WTC11 (cell line): ENCODE measurements around the gene RPL31. TPM values are rescaled to one million over a fixed set of nuclear protein-coding genes. Genes with fewer than 3 reads are reported as not detected.

Experiments used
- ATAC-seq: fragments of 200-7000 bp; cut with Tn5 transposase; 2 replicates; pipeline ENCODE4 v1.10.0; 2021; ENCODE audit warnings: mild to moderate bottlenecking, moderate library complexity
- CTCF ChIA-PET: fragments of 300-600 bp; sonication (Branson Sonifier 250); formaldehyde crosslinking; loops from one replicate; lab custom pipeline; 2021; ENCODE audit warnings: antibody characterized with exemption; lab: Charles Lee
- POLR2A ChIA-PET: fragments of 350-600 bp; sonication (Branson Sonifier 250); formaldehyde crosslinking; loops from one replicate; lab custom pipeline; 2021; ENCODE audit warnings: antibody characterized with exemption; lab: Charles Lee
- DNase-seq: peaks from one replicate; pipeline ENCODE4 v3.0.0; 2021; ENCODE audit warnings: low spot score
- H3K27ac Mint-ChIP-seq: 2 replicates; pipeline ENCODE4 v1.8.0; 2021; ENCODE audit warnings: mixed read lengths
- H3K27me3 Mint-ChIP-seq: 2 replicates; pipeline ENCODE4 v1.8.0; 2021; ENCODE audit warnings: low read depth, mild to moderate bottlenecking, moderate library complexity, mixed read lengths
- H3K36me3 Mint-ChIP-seq: 2 replicates; pipeline ENCODE4 v1.8.0; 2021; ENCODE audit warnings: mixed read lengths
- H3K4me1 Mint-ChIP-seq: 2 replicates; pipeline ENCODE4 v1.8.0; 2022; ENCODE audit warnings: mixed read lengths
- H3K4me3 Mint-ChIP-seq: 2 replicates; pipeline ENCODE4 v1.8.0; 2021; ENCODE audit warnings: mild to moderate bottlenecking, moderate library complexity, mixed read lengths
- H3K9me3 Mint-ChIP-seq: 2 replicates; pipeline ENCODE4 v1.8.0; 2021; ENCODE audit warnings: mixed read lengths
- ATF3 ChIP-seq: sonication (generic); formaldehyde crosslinking; conservative IDR thresholded peaks from 2 replicates; pipeline ENCODE4 v1.8.1; 2022; ENCODE audit warnings: mild to moderate bottlenecking, missing genetic modification reagents
- CREB1 ChIP-seq: sonication (generic); formaldehyde crosslinking; IDR thresholded peaks from 2 replicates; pipeline ENCODE4 v1.8.0; 2023; ENCODE audit warnings: mild to moderate bottlenecking, missing genetic modification reagents
- E2F4 ChIP-seq: sonication (generic); formaldehyde crosslinking; IDR thresholded peaks from 2 replicates; pipeline ENCODE4 v1.8.1; 2022; ENCODE audit warnings: low read depth, mild to moderate bottlenecking, moderate library complexity, missing genetic modification reagents, borderline replicate concordance
- ELF4 ChIP-seq: sonication (generic); formaldehyde crosslinking; IDR thresholded peaks from 2 replicates; pipeline ENCODE4 v1.8.1; 2022; ENCODE audit warnings: low read depth, mild to moderate bottlenecking, moderate library complexity, missing genetic modification reagents
- ESRRA ChIP-seq: sonication (generic); formaldehyde crosslinking; IDR thresholded peaks from 2 replicates; pipeline ENCODE4 v1.8.1; 2022; ENCODE audit warnings: mild to moderate bottlenecking, missing genetic modification reagents, borderline replicate concordance
- ETV6 ChIP-seq: sonication (generic); formaldehyde crosslinking; IDR thresholded peaks from 2 replicates; pipeline ENCODE4 v1.8.1; 2022; ENCODE audit warnings: mild to moderate bottlenecking, missing genetic modification reagents
- GTF2I ChIP-seq: fragments of 250-450 bp; sonication (Bioruptor Pico); conservative IDR thresholded peaks from 2 replicates; pipeline ENCODE4 v1.4.0; 2021; ENCODE audit warnings: mild to moderate bottlenecking
- KAT7 ChIP-seq: sonication (generic); formaldehyde crosslinking; IDR thresholded peaks from 2 replicates; pipeline ENCODE4 v1.8.1; 2023; ENCODE audit warnings: missing genetic modification reagents, mild to moderate bottlenecking, borderline replicate concordance
- MXD4 ChIP-seq: fragments of 250-450 bp; sonication (Bioruptor Pico); IDR thresholded peaks from 2 replicates; pipeline ENCODE4 v1.8.0; 2021; ENCODE audit warnings: mild to moderate bottlenecking, moderate library complexity, borderline replicate concordance
- NFYB ChIP-seq: sonication (generic); formaldehyde crosslinking; conservative IDR thresholded peaks from 2 replicates; pipeline ENCODE4 v1.8.0; 2022; ENCODE audit warnings: low read depth, missing genetic modification reagents
- NR1H2 ChIP-seq: sonication (generic); formaldehyde crosslinking; IDR thresholded peaks from 2 replicates; pipeline ENCODE4 v1.9.0; 2021; ENCODE audit warnings: mild to moderate bottlenecking, moderate library complexity, missing genetic modification reagents
- SOX15 ChIP-seq: fragments of 250-450 bp; sonication (Bioruptor Pico); IDR thresholded peaks from 2 replicates; pipeline ENCODE4 v1.9.0; 2021; ENCODE audit warnings: mild to moderate bottlenecking
- TCF7 ChIP-seq: sonication (generic); formaldehyde crosslinking; IDR thresholded peaks from 2 replicates; pipeline ENCODE4 v1.8.0; 2022; ENCODE audit warnings: mild to moderate bottlenecking, low read depth, missing genetic modification reagents, moderate library complexity
- TEAD4 ChIP-seq: sonication (generic); formaldehyde crosslinking; IDR thresholded peaks from 2 replicates; pipeline ENCODE4 v1.8.0; 2022; ENCODE audit warnings: mild to moderate bottlenecking, missing genetic modification reagents
- TP53 ChIP-seq: sonication (generic); formaldehyde crosslinking; IDR thresholded peaks from 2 replicates; pipeline ENCODE4 v1.8.1; 2023; ENCODE audit warnings: mild to moderate bottlenecking, missing genetic modification reagents
- ZNF138 ChIP-seq: sonication (generic); formaldehyde crosslinking; conservative IDR thresholded peaks from 2 replicates; pipeline ENCODE4 v1.8.1; 2022; ENCODE audit warnings: mild to moderate bottlenecking, moderate library complexity, missing genetic modification reagents
- ZNF317 ChIP-seq: sonication (generic); formaldehyde crosslinking; IDR thresholded peaks from 2 replicates; pipeline ENCODE4 v1.8.1; 2023; ENCODE audit warnings: low read depth, mild to moderate bottlenecking, moderate library complexity, missing genetic modification reagents, borderline replicate concordance
- total RNA-seq: library from RNA; stranded (reverse); gene quantifications from 3 replicates; pipeline ENCODE4 v1.2.3, GENCODE V29; 2021
- TF ChIP-seq, protein P1 (sequence below): fragments of 200-600 bp; IDR thresholded peaks from 2 replicates; pipeline ENCODE4 v1.8.0; 2022; ENCODE audit warnings: antibody characterized with exemption
- TF ChIP-seq, protein P2 (sequence below): sonication (generic); formaldehyde crosslinking; IDR thresholded peaks from 2 replicates; pipeline ENCODE4 v1.8.0; 2022; ENCODE audit warnings: missing genetic modification reagents
- TF ChIP-seq, protein P3 (sequence below): sonication (generic); formaldehyde crosslinking; IDR thresholded peaks from 2 replicates; pipeline ENCODE4 v1.8.1; 2023; ENCODE audit warnings: mild to moderate bottlenecking, moderate library complexity, missing genetic modification reagents
- TF ChIP-seq, protein P4 (sequence below): sonication (generic); formaldehyde crosslinking; IDR thresholded peaks from 2 replicates; pipeline ENCODE4 v1.8.0; 2023; ENCODE audit warnings: missing genetic modification reagents, mild to moderate bottlenecking, borderline replicate concordance

RPL31 gene
- total RNA-seq, 1 experiment from 2014 or later: 1,590 TPM

DNA sequence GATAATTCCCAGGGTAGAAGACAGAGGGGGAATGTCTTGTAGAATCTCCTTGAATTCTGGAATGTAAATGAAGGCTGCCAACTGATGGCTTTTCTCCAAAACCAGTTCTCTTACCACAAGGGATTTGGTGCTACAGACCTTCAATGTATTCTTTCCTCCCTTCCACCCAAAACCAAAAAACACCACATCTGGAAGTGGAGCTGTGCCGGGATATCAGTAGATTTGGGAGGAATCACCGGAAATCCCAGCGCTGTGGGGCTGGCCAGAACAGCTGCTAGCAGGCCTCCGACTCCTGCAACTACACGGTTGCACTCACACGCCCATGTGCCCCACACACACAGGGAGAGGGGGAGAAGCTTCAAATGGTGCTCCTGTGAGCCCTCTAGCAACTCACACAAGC lies 45.7 kb downstream of the RPL31 start:
- no peak for DNase-seq
- POLR2A ChIA-PET: interaction anchor here (0.5 kb wide), 1 partner anchor 39 kb away, joined by 3 read pairs; no protein-coding TSS in a partner anchor
- no peak overlapping the region for H3K4me3 Mint-ChIP-seq
- TF ChIP-seq, protein P1, sequence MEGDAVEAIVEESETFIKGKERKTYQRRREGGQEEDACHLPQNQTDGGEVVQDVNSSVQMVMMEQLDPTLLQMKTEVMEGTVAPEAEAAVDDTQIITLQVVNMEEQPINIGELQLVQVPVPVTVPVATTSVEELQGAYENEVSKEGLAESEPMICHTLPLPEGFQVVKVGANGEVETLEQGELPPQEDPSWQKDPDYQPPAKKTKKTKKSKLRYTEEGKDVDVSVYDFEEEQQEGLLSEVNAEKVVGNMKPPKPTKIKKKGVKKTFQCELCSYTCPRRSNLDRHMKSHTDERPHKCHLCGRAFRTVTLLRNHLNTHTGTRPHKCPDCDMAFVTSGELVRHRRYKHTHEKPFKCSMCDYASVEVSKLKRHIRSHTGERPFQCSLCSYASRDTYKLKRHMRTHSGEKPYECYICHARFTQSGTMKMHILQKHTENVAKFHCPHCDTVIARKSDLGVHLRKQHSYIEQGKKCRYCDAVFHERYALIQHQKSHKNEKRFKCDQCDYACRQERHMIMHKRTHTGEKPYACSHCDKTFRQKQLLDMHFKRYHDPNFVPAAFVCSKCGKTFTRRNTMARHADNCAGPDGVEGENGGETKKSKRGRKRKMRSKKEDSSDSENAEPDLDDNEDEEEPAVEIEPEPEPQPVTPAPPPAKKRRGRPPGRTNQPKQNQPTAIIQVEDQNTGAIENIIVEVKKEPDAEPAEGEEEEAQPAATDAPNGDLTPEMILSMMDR: no peak
- TF ChIP-seq TCF7 (no peak), ATF3 (no peak), TEAD4 (no peak), NR1H2 (CRISPR knock-in tag) (no peak), ZNF138 (CRISPR knock-in tag) (no peak), E2F4 (CRISPR knock-in tag) (no peak), SOX15 (CRISPR knock-in tag) (no peak), ZNF317 (CRISPR knock-in tag) (no peak)
- TF ChIP-seq, protein P2, sequence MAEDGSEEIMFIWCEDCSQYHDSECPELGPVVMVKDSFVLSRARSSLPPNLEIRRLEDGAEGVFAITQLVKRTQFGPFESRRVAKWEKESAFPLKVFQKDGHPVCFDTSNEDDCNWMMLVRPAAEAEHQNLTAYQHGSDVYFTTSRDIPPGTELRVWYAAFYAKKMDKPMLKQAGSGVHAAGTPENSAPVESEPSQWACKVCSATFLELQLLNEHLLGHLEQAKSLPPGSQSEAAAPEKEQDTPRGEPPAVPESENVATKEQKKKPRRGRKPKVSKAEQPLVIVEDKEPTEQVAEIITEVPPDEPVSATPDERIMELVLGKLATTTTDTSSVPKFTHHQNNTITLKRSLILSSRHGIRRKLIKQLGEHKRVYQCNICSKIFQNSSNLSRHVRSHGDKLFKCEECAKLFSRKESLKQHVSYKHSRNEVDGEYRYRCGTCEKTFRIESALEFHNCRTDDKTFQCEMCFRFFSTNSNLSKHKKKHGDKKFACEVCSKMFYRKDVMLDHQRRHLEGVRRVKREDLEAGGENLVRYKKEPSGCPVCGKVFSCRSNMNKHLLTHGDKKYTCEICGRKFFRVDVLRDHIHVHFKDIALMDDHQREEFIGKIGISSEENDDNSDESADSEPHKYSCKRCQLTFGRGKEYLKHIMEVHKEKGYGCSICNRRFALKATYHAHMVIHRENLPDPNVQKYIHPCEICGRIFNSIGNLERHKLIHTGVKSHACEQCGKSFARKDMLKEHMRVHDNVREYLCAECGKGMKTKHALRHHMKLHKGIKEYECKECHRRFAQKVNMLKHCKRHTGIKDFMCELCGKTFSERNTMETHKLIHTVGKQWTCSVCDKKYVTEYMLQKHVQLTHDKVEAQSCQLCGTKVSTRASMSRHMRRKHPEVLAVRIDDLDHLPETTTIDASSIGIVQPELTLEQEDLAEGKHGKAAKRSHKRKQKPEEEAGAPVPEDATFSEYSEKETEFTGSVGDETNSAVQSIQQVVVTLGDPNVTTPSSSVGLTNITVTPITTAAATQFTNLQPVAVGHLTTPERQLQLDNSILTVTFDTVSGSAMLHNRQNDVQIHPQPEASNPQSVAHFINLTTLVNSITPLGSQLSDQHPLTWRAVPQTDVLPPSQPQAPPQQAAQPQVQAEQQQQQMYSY (CRISPR knock-in tag): no peak
- TF ChIP-seq, all 79 proteins: peak for 0
- Mint-ChIP-seq H3K27ac (no peak overlapping the region), H3K36me3 (peaks cover 43% of the 10 kb centered on the region), H3K9me3 (peaks cover 9% of the 10 kb centered on the region), H3K27me3 (no peaks in the 10 kb centered on the region), H3K4me1 (peaks cover 34% of the 10 kb centered on the region)
- ATAC-seq: no peak
- CTCF ChIA-PET: interaction anchor here (1.0 to 2.2 kb wide), 4 partner anchors 10 to 453 kb away, joined by 3 to 11 read pairs (median 6); no protein-coding TSS in a partner anchor

- Mint-ChIP-seq H3K36me3 (peaks cover 43% of the 10 kb centered on the region), H3K27ac (no peak overlapping the region), H3K4me3 (no peak overlapping the region), H3K27me3 (no peaks in the 10 kb centered on the region), H3K9me3 (peaks cover 9% of the 10 kb centered on the region), H3K4me1 (peaks cover 35% of the 10 kb centered on the region)
- CTCF ChIA-PET: interaction anchor here (1.9 kb wide), 1 partner anchor 11 kb away, joined by 11 read pairs; no protein-coding TSS in a partner anchor
- TF ChIP-seq, protein P3, sequence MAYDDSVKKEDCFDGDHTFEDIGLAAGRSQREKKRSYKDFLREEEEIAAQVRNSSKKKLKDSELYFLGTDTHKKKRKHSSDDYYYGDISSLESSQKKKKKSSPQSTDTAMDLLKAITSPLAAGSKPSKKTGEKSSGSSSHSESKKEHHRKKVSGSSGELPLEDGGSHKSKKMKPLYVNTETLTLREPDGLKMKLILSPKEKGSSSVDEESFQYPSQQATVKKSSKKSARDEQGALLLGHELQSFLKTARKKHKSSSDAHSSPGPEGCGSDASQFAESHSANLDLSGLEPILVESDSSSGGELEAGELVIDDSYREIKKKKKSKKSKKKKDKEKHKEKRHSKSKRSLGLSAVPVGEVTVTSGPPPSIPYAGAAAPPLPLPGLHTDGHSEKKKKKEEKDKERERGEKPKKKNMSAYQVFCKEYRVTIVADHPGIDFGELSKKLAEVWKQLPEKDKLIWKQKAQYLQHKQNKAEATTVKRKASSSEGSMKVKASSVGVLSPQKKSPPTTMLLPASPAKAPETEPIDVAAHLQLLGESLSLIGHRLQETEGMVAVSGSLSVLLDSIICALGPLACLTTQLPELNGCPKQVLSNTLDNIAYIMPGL (CRISPR knock-in tag): no peak
- TF ChIP-seq ELF4 (CRISPR knock-in tag) (no peak), MXD4 (CRISPR knock-in tag) (no peak), TP53 (CRISPR knock-in tag) (no peak), NFYB (no peak), GTF2I (CRISPR knock-in tag) (no peak), ETV6 (CRISPR knock-in tag) (no peak), KAT7 (CRISPR knock-in tag) (no peak), SOX15 (CRISPR knock-in tag) (no peak), CREB1 (CRISPR knock-in tag) (no peak), ESRRA (no peak)
- TF ChIP-seq, protein P4, sequence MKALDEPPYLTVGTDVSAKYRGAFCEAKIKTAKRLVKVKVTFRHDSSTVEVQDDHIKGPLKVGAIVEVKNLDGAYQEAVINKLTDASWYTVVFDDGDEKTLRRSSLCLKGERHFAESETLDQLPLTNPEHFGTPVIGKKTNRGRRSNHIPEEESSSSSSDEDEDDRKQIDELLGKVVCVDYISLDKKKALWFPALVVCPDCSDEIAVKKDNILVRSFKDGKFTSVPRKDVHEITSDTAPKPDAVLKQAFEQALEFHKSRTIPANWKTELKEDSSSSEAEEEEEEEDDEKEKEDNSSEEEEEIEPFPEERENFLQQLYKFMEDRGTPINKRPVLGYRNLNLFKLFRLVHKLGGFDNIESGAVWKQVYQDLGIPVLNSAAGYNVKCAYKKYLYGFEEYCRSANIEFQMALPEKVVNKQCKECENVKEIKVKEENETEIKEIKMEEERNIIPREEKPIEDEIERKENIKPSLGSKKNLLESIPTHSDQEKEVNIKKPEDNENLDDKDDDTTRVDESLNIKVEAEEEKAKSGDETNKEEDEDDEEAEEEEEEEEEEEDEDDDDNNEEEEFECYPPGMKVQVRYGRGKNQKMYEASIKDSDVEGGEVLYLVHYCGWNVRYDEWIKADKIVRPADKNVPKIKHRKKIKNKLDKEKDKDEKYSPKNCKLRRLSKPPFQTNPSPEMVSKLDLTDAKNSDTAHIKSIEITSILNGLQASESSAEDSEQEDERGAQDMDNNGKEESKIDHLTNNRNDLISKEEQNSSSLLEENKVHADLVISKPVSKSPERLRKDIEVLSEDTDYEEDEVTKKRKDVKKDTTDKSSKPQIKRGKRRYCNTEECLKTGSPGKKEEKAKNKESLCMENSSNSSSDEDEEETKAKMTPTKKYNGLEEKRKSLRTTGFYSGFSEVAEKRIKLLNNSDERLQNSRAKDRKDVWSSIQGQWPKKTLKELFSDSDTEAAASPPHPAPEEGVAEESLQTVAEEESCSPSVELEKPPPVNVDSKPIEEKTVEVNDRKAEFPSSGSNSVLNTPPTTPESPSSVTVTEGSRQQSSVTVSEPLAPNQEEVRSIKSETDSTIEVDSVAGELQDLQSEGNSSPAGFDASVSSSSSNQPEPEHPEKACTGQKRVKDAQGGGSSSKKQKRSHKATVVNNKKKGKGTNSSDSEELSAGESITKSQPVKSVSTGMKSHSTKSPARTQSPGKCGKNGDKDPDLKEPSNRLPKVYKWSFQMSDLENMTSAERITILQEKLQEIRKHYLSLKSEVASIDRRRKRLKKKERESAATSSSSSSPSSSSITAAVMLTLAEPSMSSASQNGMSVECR (CRISPR knock-in tag): no peak
- POLR2A ChIA-PET: no interaction called here
- DNase-seq (no peak), ATAC-seq (no peak)
Observed at GRCh38 chr2:101048756-101049155, 46.7 kb downstream of the RPL31 start.
